HG03108 (cell line): ENCODE measurements around the gene CAV2.

Experiments used
- ATAC-seq: cut with Tn5 transposase; IDR thresholded peaks from one replicate; pipeline ENCODE4 v1.9.1; 2021; ENCODE audit warnings: moderate library complexity; ENCODE audit not compliant: unreplicated experiment

Gene CAV2

DNA sequence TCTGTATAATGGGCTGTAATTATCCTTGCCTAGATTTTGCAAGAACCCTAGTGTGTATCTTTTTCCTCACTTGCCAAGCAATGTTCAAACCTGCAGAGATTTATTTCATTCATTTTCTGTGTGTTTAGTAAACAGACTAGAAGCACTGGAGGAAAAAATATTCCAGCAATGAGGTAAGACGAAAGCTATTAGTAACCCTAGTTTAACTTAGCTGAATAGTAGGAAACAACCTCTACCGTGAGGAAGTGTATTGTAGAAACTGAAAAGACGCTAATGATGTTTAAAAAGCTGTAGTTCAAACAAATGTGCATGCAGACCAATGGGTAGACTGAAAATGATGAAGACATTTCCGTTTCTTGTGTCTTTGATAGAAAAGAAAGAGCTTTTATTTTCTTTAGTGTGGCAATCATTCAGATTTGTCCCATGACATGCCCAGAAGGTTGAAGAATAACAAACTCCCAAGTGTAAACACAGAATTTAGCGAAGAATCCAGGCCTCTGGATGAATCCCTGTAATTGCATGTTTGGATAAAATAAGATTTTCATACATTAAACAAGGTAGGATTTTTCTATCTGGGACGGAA lies 46.0 kb downstream of the CAV2 start:
- no peak for ATAC-seq

DNA sequence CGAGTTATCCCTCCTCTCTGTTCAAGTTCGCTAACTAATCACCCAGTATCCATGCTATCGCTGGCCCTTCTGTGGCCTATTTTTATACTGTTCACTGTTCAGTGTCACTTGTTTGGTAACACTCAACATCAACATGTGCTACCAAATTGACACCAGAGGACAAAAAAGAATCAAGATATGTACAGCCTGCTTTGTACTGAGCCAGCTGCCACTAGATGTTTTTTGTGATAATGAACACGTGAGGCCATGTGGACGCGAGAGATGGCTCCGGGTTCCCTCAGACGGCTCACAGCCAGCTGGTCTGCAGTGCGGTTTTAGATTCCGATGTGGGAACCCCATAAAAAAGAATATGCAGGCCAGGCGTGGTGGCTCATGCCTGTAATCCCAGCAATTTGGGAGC lies 46.5 kb downstream of the CAV2 start:
- no peak for ATAC-seq

DNA sequence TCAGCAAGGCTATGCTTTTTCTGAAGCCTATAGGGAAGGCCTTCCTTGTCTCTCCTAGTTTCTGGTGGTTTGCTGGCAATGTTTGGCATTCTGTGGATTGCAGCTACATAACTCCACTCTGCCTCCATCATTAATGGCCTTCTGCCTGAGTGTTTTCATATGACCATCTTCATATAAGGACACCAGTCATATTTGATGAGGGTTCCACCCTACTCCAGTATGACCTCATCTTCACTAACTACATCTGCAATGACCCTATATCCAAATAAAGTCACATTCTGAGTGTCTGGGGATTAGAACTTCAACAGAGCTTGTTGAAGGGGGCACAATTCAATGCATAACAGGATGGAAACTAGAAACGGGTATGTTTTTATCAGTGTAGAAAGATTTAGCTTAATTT lies 47.4 kb downstream of the CAV2 start:
- ATAC-seq, result no peak

- ATAC-seq, result no peak
These were observed 47.8 kb downstream of the CAV2 start for GRCh38 chr7:116547347-116547746.

- ATAC-seq, result peak; percentile 69
These were observed 49.0 kb downstream of the CAV2 start for GRCh38 chr7:116548506-116548905.

DNA sequence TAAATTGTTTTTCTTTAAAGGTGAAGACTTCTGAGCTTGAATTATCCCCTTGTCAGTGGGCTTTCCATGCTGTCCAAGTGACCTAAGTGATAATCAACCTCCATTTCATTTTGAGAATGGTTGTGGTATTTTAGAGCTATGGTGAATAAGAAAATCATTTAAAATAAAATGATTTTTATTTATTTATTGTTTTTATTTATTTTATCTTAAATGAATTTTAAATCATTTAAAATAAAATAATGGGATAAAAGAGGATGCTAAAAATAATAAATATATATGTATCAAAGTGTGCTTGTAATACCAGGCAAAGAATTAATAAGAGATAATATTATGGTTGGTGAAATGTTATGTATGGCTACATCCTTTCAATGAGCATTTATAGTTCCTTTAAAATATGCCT lies 49.8 kb downstream of the CAV2 start:
- ATAC-seq, result no peak

DNA sequence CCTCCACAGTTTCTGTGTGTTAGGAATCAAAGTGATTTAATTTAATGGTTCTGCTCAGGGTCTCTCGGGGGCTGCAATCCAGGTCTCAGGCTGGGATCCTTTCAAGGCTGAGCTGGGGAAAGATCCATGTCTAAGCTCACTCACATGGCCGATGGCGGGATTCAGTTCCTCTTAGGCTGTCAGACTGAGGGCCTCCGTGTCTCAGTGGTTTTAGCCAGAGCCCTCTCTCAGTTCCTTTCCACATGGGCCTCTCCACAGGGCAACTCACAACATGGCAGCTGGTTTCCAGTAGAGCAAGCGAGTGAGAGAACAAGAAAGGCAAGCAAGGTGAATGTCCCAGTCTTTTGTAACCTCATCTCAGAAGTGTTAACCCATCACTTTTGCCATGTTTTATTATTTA lies 52.2 kb downstream of the CAV2 start:
- no peak for ATAC-seq

GRCh38 chr7:116552602-116553001 lies 53.1 kb downstream of the CAV2 start:
- ATAC-seq, result no peak

GRCh38 chr7:116553168-116553964 lies 53.8 kb downstream of the CAV2 start:
- ATAC-seq, result no peak

DNA sequence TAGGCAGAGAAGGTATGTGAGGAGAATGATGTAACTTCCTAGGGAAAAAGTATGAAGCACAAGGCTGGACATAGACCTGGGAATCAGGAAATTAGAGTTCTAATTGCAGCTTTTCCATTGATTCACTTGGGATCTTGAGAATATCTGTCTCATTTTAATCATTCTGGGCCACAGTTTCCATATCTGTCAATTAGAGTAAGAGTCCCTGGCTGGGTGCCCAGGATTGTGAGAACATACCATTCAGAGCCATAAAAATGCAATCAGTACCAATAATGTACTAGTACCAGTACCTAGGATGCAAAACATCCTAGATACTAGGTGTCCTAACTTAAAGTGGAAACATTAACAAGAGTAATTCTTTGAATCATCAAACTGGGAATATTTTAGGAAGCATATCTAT lies 54.9 kb downstream of the CAV2 start:
- ATAC-seq, result no peak

GRCh38 chr7:116554911-116555310 lies 55.4 kb downstream of the CAV2 start:
- ATAC-seq, result no peak

GRCh38 chr7:116557066-116557585 lies 57.6 kb downstream of the CAV2 start:
- no peak for ATAC-seq

DNA sequence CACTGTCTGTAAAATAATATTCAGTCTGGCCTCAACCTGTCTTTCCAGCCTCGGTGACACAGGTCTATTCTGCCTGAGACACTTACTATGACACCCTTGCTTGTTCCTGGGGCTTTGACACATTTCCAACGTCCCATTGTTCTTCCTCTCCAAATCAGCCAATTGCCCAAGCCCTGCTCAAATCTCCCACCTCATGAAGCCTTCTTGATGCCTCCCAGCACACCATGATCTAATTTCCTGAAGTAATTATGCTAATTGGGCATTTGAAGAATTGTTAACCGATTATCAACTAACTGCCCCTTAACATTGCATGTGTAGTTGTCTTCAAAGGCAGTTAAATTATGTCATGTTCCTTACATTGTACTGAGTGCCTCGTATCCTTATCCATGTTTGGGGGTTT lies 58.4 kb downstream of the CAV2 start:
- ATAC-seq, result no peak
